Measurements from ENCODE around the gene AFP. TPM values are rescaled to one million over a fixed set of nuclear protein-coding genes. Genes with fewer than 3 reads are reported as not detected.

The AFP gene
- total and polyA plus RNA-seq, 2 of the 13 experiments (the other 11 are each of a cell fraction or from before 2014, with no cell fraction given) = 9,434 to 13,105 TPM

GRCh38 chr4:73404042-73404441 is 32.0 kb upstream of the AFP start, which contains the start of gene ALB (continued):
- no peak for TF ChIP-seq CEBPZ (IDR thresholded peaks at IDR 0.05; ENCODE audit: low read length)
- TF ChIP-seq PITX1 (CRISPR knock-in tag; IDR thresholded peaks at IDR 0.05) = no peak
- TF ChIP-seq GATAD2A (CRISPR knock-in tag; IDR thresholded peaks at IDR 0.05) = peak; percentile 69; the same call in 1 of the 2 replicates
- TF ChIP-seq ZNF274 (CRISPR knock-in tag; IDR thresholded peaks at IDR 0.05) = no peak
- TF ChIP-seq JARID2 (CRISPR knock-in tag; IDR thresholded peaks at IDR 0.05; ENCODE audit: insufficient replicate concordance) = no peak
- no peak for TF ChIP-seq ZNF281 (CRISPR knock-in tag; IDR thresholded peaks at IDR 0.05; ENCODE audit: borderline replicate concordance)
- TF ChIP-seq ZIK1 (CRISPR knock-in tag; IDR thresholded peaks at IDR 0.05; ENCODE audit: borderline replicate concordance, low read depth) = no peak
- TF ChIP-seq FOSL1 (CRISPR knock-in tag; IDR thresholded peaks at IDR 0.05; ENCODE audit: borderline replicate concordance) = no peak
- peak; percentile 75; the same call in 1 of the 2 replicates for TF ChIP-seq ONECUT2 (CRISPR knock-in tag; IDR thresholded peaks at IDR 0.05)
- no peak for TF ChIP-seq ZNF513 (CRISPR knock-in tag; conservative IDR thresholded peaks at IDR 0.05)
- no peak for TF ChIP-seq HNRNPH1 (optimal IDR thresholded peaks at IDR 0.05; ENCODE audit: low read depth, low read length)
- TF ChIP-seq AKNA (CRISPR knock-in tag; IDR thresholded peaks at IDR 0.05; ENCODE audit: borderline replicate concordance) = 0 out of 2 replicates have a peak, but pooled peaks have one; percentile 22
